ENCODE measurements around the gene NCAPD3. TPM values are rescaled to one million over a fixed set of nuclear protein-coding genes. Genes with fewer than 3 reads are reported as not detected.

NCAPD3 gene
- total and polyA plus RNA-seq, 2 of the 13 experiments (the other 11 are each of a cell fraction or from before 2014, with no cell fraction given): 20.7 to 25.6 TPM

DNA sequence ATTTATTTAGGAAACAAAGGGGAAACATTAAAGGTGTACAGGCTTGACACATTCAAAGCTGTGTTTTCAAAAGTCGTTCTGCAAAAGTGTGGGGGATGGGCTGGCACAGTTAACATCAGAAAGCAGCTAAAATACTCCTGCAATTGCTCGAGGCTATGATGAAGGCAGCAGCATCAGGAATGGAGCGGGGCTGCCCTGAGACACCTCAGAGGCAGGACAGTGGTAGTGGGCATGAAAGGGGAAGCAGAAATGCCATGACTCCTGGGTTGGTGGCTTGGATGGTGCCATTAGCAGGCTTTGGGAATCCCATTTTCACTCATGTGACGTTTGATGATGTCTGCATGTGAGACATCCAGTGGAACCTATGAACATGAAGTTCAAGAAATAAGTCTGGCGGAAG lies 646 bp downstream of the NCAPD3 start:
- Histone ChIP-seq H3K4me2 (ENCODE audit: low read depth, low read length) (peak overlapping the region; percentile 97), H3K79me2 (ENCODE audit: insufficient read depth, low read length) (peaks cover 35% of the 10 kb centered on the region), H3K27ac (ENCODE audit: extremely low read length, insufficient read depth, low read length) (peak overlapping the region; percentile 93), H3K36me3 (replicated peaks in 1 of 2; ENCODE audit: control insufficient read depth in 1 of 2, insufficient read depth in 2 of 2, low read length in 2 of 2) (peaks cover 5 to 22% of the 10 kb centered on the region in 2 experiments), H4K20me1 (ENCODE audit: insufficient read depth, low read length) (no peaks in the 10 kb centered on the region), H2AFZ (ENCODE audit: low read length) (no peak overlapping the region), H3K4me1 (ENCODE audit: insufficient read depth, low read length) (peaks cover 43% of the 10 kb centered on the region), H3K4me3 (replicated peaks in 1 of 3; ENCODE audit: insufficient read depth in 1 of 3, low read depth in 2 of 3, low read length in 3 of 3) (peak overlapping the region; percentile 75 to 95 (median 92)), H3K9me3 (ENCODE audit: low read length) (no peaks in the 10 kb centered on the region), H3K9ac (ENCODE audit: insufficient read depth, low read depth, low read length) (peak overlapping the region; percentile 90), H3K27me3 (ENCODE audit: control insufficient read depth in 1 of 2, insufficient read depth in 2 of 2, low read length in 2 of 2) (no peaks in the 10 kb centered on the region)
- DNase-seq (ENCODE audit: low spot score): no peak
- 8% methylated on average over 5 of the region's 5 CpGs for WGBS (ENCODE audit: low lambda C conversion rate)
- BruUV-seq (replicated peaks): TSS peak; percentile 57
- in situ Hi-C loops (cut with HindIII; ENCODE audit: extremely low pct_ligation_motif_present, low pct_unique_long_range_greater_than_20kb) (no loop called here), intact Hi-C loops (cut with micrococcal nuclease; ENCODE audit: unreplicated experiment) (no loop called here)
- CTCF ChIA-PET (ENCODE audit: low intra/inter-chr PET ratio, low total read pairs): no interaction called here
- TF ChIP-seq HDAC6 (IDR thresholded peaks at IDR 0.05; ENCODE audit: low read depth, low read length): no peak
- no peak for TF ChIP-seq ZNF12 (CRISPR knock-in tag; IDR thresholded peaks at IDR 0.05)
- no peak for TF ChIP-seq ZC3H4 (CRISPR knock-in tag; IDR thresholded peaks at IDR 0.05; ENCODE audit: borderline replicate concordance)
- TF ChIP-seq SRSF9 (IDR thresholded peaks at IDR 0.05; ENCODE audit: borderline replicate concordance, insufficient read depth, low read depth, low read length, poor library complexity, severe bottlenecking): no peak
- no peak for TF ChIP-seq FOXP1 (IDR thresholded peaks at IDR 0.05)
- no peak for TF ChIP-seq FOXP1 (CRISPR knock-in tag; IDR thresholded peaks at IDR 0.05)
- TF ChIP-seq MYNN (CRISPR knock-in tag; IDR thresholded peaks at IDR 0.05; ENCODE audit: low read depth): no peak
- 0 out of 2 replicates have a peak, but pooled peaks have one; percentile 2 for TF ChIP-seq ZIK1 (CRISPR knock-in tag; IDR thresholded peaks at IDR 0.05; ENCODE audit: borderline replicate concordance, low read depth)
- no peak for TF ChIP-seq ARID2 (CRISPR knock-in tag; IDR thresholded peaks at IDR 0.05; ENCODE audit: borderline replicate concordance)
- no peak for TF ChIP-seq NFKB2 (CRISPR knock-in tag; IDR thresholded peaks at IDR 0.05; ENCODE audit: borderline replicate concordance)
- peak; percentile 42 for TF ChIP-seq PRPF4 (IDR thresholded peaks at IDR 0.05; ENCODE audit: low read depth, low read length, poor library complexity, severe bottlenecking)
- no peak for TF ChIP-seq JUNB (CRISPR knock-in tag; IDR thresholded peaks at IDR 0.05; ENCODE audit: borderline replicate concordance)
- TF ChIP-seq NFATC3 (CRISPR knock-in tag; IDR thresholded peaks at IDR 0.05): no peak
- TF ChIP-seq HNRNPLL (IDR thresholded peaks at IDR 0.05; ENCODE audit: low read depth, low read length, poor library complexity, severe bottlenecking): no peak
- FAIRE-seq: no peak
- no peak for ATAC-seq
- POLR2A ChIA-PET: interaction anchor here (1.0 to 3.2 kb wide), 7 partner anchors 10 to 31 kb away, joined by 3 to 24 read pairs (median 12); partner anchors contain the start of genes ACAD8 and THYN1
